IMR-90 (cell line): ENCODE data around the gene SAFB2. TPM values are rescaled to one million over a fixed set of nuclear protein-coding genes. Genes with fewer than 3 reads are reported as not detected.

Source experiments
- ATAC-seq: fragments of 200-7000 bp; cut with Tn5 transposase; 2 replicates; pipeline ENCODE4 v1.9.1; 2020; ENCODE audit warnings: low read depth, mild to moderate bottlenecking, moderate library complexity
- BruUV-seq: library from RNA; stranded (reverse); fragments of 400-500 nt; replicated peaks from 2 replicates; lab custom pipeline; 2021; lab: Mats Ljungman, UMichigan
- CTCF ChIA-PET: fragments of 300-600 bp; formaldehyde crosslinking; extraction: SDS; loops from one replicate; lab custom pipeline; 2021; ENCODE audit warnings: antibody characterized with exemption; lab: Yijun Ruan, JAX
- POLR2A ChIA-PET: fragments of 300-600 bp; sonication (Branson Sonifier 250); formaldehyde crosslinking; loops from one replicate; lab custom pipeline; 2022; ENCODE audit warnings: antibody characterized with exemption; ENCODE audit not compliant: unreplicated experiment; lab: Charles Lee
- DNase-seq: peaks from one replicate; pipeline ENCODE4 v3.0.0; 2013
- H2AFZ ChIP-seq: replicated peaks from 2 replicates; pipeline ENCODE3; 2013; ENCODE audit warnings: low read length, mild to moderate bottlenecking; ENCODE audit not compliant: poor library complexity
- H2AK5ac ChIP-seq: 2 replicates; pipeline ENCODE4 v1.6.1; 2013; ENCODE audit warnings: low read depth, low read length, inconsistent platforms
- H2AK9ac ChIP-seq: replicated peaks from 2 replicates; pipeline ENCODE3; 2013; ENCODE audit warnings: mild to moderate bottlenecking, low read depth, low read length, moderate library complexity; ENCODE audit not compliant: poor library complexity
- H2BK120ac ChIP-seq: 2 replicates; pipeline ENCODE4 v1.6.1; 2013; ENCODE audit warnings: low read depth, low read length, inconsistent platforms
- H2BK15ac ChIP-seq: 3 replicates; pipeline ENCODE4 v1.6.1; 2013; ENCODE audit warnings: low read depth, low read length, inconsistent platforms
- H2BK20ac ChIP-seq: 2 replicates; pipeline ENCODE4 v1.6.1; 2013; ENCODE audit warnings: low read depth, mild to moderate bottlenecking, inconsistent platforms, low read length, moderate library complexity
- H2BK5ac ChIP-seq: 2 replicates; pipeline ENCODE4 v1.6.1; 2013; ENCODE audit warnings: mild to moderate bottlenecking, low read depth, low read length, inconsistent platforms; ENCODE audit not compliant: poor library complexity, severe bottlenecking
- H3K14ac ChIP-seq: replicated peaks from 2 replicates; pipeline ENCODE4 v1.6.1; 2013; ENCODE audit warnings: low read depth, low read length, inconsistent platforms
- H3K18ac ChIP-seq: 2 replicates; pipeline ENCODE4 v1.6.1; 2013; ENCODE audit warnings: low read depth, low read length, control low read depth
- H3K23ac ChIP-seq: 2 replicates; pipeline ENCODE4 v1.6.1; 2013; ENCODE audit warnings: low read depth, low read length, inconsistent platforms
- H3K27ac ChIP-seq: 2 replicates; pipeline ENCODE4 v1.5.1; 2013; ENCODE audit warnings: mild to moderate bottlenecking, control low read depth, low read length; ENCODE audit not compliant: insufficient read depth
- H3K27me3 ChIP-seq: 2 replicates; pipeline ENCODE4 v1.6.1; 2013; ENCODE audit warnings: low read length; ENCODE audit not compliant: control insufficient read depth, insufficient read depth
- H3K36me3 ChIP-seq: 2 replicates; pipeline ENCODE4 v1.6.1; 2013; ENCODE audit warnings: low read length, mixed read lengths; ENCODE audit not compliant: control insufficient read depth, insufficient read depth
- H3K4ac ChIP-seq: 2 replicates; pipeline ENCODE4 v1.6.1; 2013; ENCODE audit warnings: low read depth, low read length, inconsistent platforms
- H3K4me1 ChIP-seq: 2 replicates; pipeline ENCODE4 v1.6.1; 2013; ENCODE audit warnings: low read length, mixed read lengths; ENCODE audit not compliant: control insufficient read depth, insufficient read depth
- H3K4me2 ChIP-seq: 2 replicates; pipeline ENCODE4 v1.6.1; 2013; ENCODE audit warnings: low read depth, mild to moderate bottlenecking, control low read depth, low read length, moderate library complexity
- H3K4me3 ChIP-seq: 2 replicates; pipeline ENCODE4 v1.5.1; 2013; ENCODE audit warnings: low read depth, mild to moderate bottlenecking, control low read depth, low read length, moderate library complexity; ENCODE audit not compliant: insufficient read depth
- H3K56ac ChIP-seq: 2 replicates; pipeline ENCODE4 v1.6.1; 2013; ENCODE audit warnings: low read length, inconsistent platforms; ENCODE audit not compliant: insufficient read depth; ENCODE audit errors: extremely low read depth
- H3K79me1 ChIP-seq, 2 experiments: 2 replicates each; pipeline ENCODE4 v1.6.1; 2013; ENCODE audit warnings: low read length in 2 of 2, inconsistent platforms in 1 of 2, low read depth in 1 of 2
- H3K9ac ChIP-seq: 2 replicates; pipeline ENCODE4 v1.6.1; 2013; ENCODE audit warnings: low read depth, low read length, control low read depth
- H3K9me1 ChIP-seq: 2 replicates; pipeline ENCODE4 v1.6.1; 2013; ENCODE audit warnings: low read length, inconsistent platforms; ENCODE audit not compliant: insufficient read depth
- H3K9me3 ChIP-seq: 2 replicates; pipeline ENCODE4 v1.6.1; 2013; ENCODE audit warnings: low read length; ENCODE audit not compliant: control insufficient read depth, insufficient read depth
- H4K20me1 ChIP-seq: 2 replicates; pipeline ENCODE4 v1.6.1; 2013; ENCODE audit warnings: low read length, inconsistent platforms; ENCODE audit not compliant: insufficient read depth
- H4K5ac ChIP-seq: 2 replicates; pipeline ENCODE4 v1.6.1; 2013; ENCODE audit warnings: mild to moderate bottlenecking, low read depth, low read length, control low read depth
- H4K8ac ChIP-seq, 2 experiments: 2 replicates each; pipeline ENCODE4 v1.6.1; 2013; ENCODE audit warnings: low read depth in 2 of 2, low read length in 2 of 2, control low read depth in 1 of 2, inconsistent platforms in 1 of 2
- H4K91ac ChIP-seq: 2 replicates; pipeline ENCODE4 v1.6.1; 2013; ENCODE audit warnings: low read depth, low read length, inconsistent platforms; ENCODE audit not compliant: insufficient read depth
- CEBPB ChIP-seq: IDR thresholded peaks from 2 replicates; pipeline ENCODE4 v1.6.1; 2012; ENCODE audit warnings: low read depth, low read length, improper control_type of control experiment
- CHD1 ChIP-seq: IDR thresholded peaks from 2 replicates; pipeline ENCODE4 v1.6.1; 2012; ENCODE audit warnings: low read depth, low read length, improper control_type of control experiment
- CTCF ChIP-seq: conservative IDR thresholded peaks from 2 replicates; pipeline ENCODE4 v1.5.1; 2012; ENCODE audit warnings: mild to moderate bottlenecking, low read depth, low read length, improper control_type of control experiment
- FOS ChIP-seq: fragments of 150-350 bp; IDR thresholded peaks from 2 replicates; pipeline ENCODE4 v1.6.1; 2016; ENCODE audit warnings: low read depth, low read length
- MAZ ChIP-seq: IDR thresholded peaks from 2 replicates; pipeline ENCODE4 v1.6.1; 2012; ENCODE audit warnings: low read depth, mild to moderate bottlenecking, low read length, improper control_type of control experiment, moderate library complexity, borderline replicate concordance
- MXI1 ChIP-seq: IDR thresholded peaks from 2 replicates; pipeline ENCODE4 v1.6.1; 2012; ENCODE audit warnings: low read depth, mild to moderate bottlenecking, low read length, moderate library complexity, borderline replicate concordance
- NFE2L2 ChIP-seq: fragments of 150-350 bp; IDR thresholded peaks from 2 replicates; pipeline ENCODE4 v1.6.1; 2016; ENCODE audit warnings: low read depth, mild to moderate bottlenecking, low read length
- POLR2A ChIP-seq: IDR thresholded peaks from 2 replicates; pipeline ENCODE4 v1.6.1; 2012; ENCODE audit warnings: mild to moderate bottlenecking, low read depth, low read length
- RAD21 ChIP-seq: IDR thresholded peaks from 2 replicates; pipeline ENCODE4 v1.6.1; 2012; ENCODE audit warnings: low read length, improper control_type of control experiment
- RCOR1 ChIP-seq: IDR thresholded peaks from 2 replicates; pipeline ENCODE4 v1.6.1; 2012; ENCODE audit warnings: mild to moderate bottlenecking, low read length, improper control_type of control experiment; ENCODE audit not compliant: insufficient replicate concordance
- RFX5 ChIP-seq: IDR thresholded peaks from 2 replicates; pipeline ENCODE4 v1.8.0; 2012; ENCODE audit warnings: low read depth, mild to moderate bottlenecking, low read length, moderate library complexity
- SMC3 ChIP-seq: fragments of 150-350 bp; IDR thresholded peaks from 2 replicates; pipeline ENCODE4 v1.6.1; 2016; ENCODE audit warnings: low read depth, mild to moderate bottlenecking, antibody characterized with exemption, low read length, moderate library complexity
- WGBS, 2 experiments: methylation state at CpG; one replicate each; pipeline versions ENCODE4 v1.1.5 to v1.1.7; 2013; ENCODE audit warnings: missing lambda C conversion rate in 2 of 2; ENCODE audit not compliant: insufficient read length in 1 of 2; ENCODE audit errors: extremely low coverage in 2 of 2; 5-methylcytosine and 5-hydroxymethylcytosine counted together
- dilution Hi-C: fragments of 300-500 bp; cut with HindIII; formaldehyde crosslinking; loops from one replicate; pipeline ENCODE4 v1.14.3; 2018; ENCODE audit warnings: low sequenced_read_pairs; ENCODE audit not compliant: unreplicated experiment
- in situ Hi-C: fragments of 300-500 bp; cut with MboI; formaldehyde crosslinking; loops from 3 replicates; pipeline ENCODE4 v1.14.3; 2019; ENCODE audit warnings: low sequenced_read_pairs, inconsistent platforms, mixed read lengths
- intact Hi-C: fragments of 100-400 bp; cut with micrococcal nuclease; formaldehyde crosslinking; loops from 2 replicates; pipeline ENCODE4 v1.10.0; 2022
- polyA plus RNA-seq, 3 experiments: library from polyadenylated mRNA; depleted of rRNA; stranded (reverse); fragments of >200 nt; gene quantifications; 2 replicates each; pipeline ENCODE4 v1.2.3, GENCODE V29; 2012; ENCODE audit warnings: low replicate concordance in 1 of 3
- total RNA-seq: library from RNA; depleted of rRNA; stranded (reverse); fragments of >200 nt; gene quantifications from 2 replicates; pipeline ENCODE4 v1.2.3, GENCODE V29; 2012
- TF ChIP-seq, protein P1 (sequence below): fragments of 150-350 bp; IDR thresholded peaks from 2 replicates; pipeline ENCODE4 v1.6.1; 2017; ENCODE audit warnings: mild to moderate bottlenecking, antibody characterized with exemption, low read length, low read depth
- TF ChIP-seq, protein P2 (sequence below): fragments of 150-350 bp; IDR thresholded peaks from 2 replicates; pipeline ENCODE4 v1.6.1; 2016; ENCODE audit warnings: low read depth, mild to moderate bottlenecking, low read length, moderate library complexity, borderline replicate concordance

The SAFB2 gene
- total and polyA plus RNA-seq, 2 of the 4 experiments (the other 2 are of a cell fraction): 11.8 to 26.2 TPM

- no peak overlapping the region for H3K56ac ChIP-seq
- no peak overlapping the region for H3K27ac ChIP-seq
- no peak overlapping the region for H2AK9ac ChIP-seq
- ChIA-PET POLR2A (no interaction called here), CTCF (no interaction called here)
- 95% methylated on average over 4 of the region's 24 CpGs; no CpG with 5 or more reads in 1 of the 2 experiments for WGBS, 2 experiments
- BruUV-seq: no TSS peak
- TF ChIP-seq MXI1 (no peak), CTCF (no peak), RCOR1 (no peak), NFE2L2 (no peak), CEBPB (no peak), FOS (no peak), RAD21 (no peak), SMC3 (no peak), CHD1 (no peak), POLR2A (no peak), MAZ (no peak), RFX5 (no peak)
- TF ChIP-seq, protein P1, sequence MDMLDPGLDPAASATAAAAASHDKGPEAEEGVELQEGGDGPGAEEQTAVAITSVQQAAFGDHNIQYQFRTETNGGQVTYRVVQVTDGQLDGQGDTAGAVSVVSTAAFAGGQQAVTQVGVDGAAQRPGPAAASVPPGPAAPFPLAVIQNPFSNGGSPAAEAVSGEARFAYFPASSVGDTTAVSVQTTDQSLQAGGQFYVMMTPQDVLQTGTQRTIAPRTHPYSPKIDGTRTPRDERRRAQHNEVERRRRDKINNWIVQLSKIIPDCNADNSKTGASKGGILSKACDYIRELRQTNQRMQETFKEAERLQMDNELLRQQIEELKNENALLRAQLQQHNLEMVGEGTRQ: no peak
- TF ChIP-seq, protein P2, sequence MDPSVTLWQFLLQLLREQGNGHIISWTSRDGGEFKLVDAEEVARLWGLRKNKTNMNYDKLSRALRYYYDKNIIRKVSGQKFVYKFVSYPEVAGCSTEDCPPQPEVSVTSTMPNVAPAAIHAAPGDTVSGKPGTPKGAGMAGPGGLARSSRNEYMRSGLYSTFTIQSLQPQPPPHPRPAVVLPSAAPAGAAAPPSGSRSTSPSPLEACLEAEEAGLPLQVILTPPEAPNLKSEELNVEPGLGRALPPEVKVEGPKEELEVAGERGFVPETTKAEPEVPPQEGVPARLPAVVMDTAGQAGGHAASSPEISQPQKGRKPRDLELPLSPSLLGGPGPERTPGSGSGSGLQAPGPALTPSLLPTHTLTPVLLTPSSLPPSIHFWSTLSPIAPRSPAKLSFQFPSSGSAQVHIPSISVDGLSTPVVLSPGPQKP: no peak
- H3K18ac ChIP-seq: no peak overlapping the region
- no peaks in the 10 kb centered on the region for H3K9me3 ChIP-seq
- no peak for ATAC-seq
- no peak overlapping the region for H3K4ac ChIP-seq
- H2BK120ac ChIP-seq: no peak overlapping the region
- H3K9me1 ChIP-seq: no peaks in the 10 kb centered on the region
- no peak overlapping the region for H3K4me3 ChIP-seq
- peaks cover 4% of the 10 kb centered on the region for H4K20me1 ChIP-seq
- intact Hi-C loops: no loop called here
- no peaks in the 10 kb centered on the region for H3K4me1 ChIP-seq
- no peak overlapping the region for H2AK5ac ChIP-seq
- peaks cover 88% of the 10 kb centered on the region for H3K36me3 ChIP-seq
- H3K14ac ChIP-seq: no peak overlapping the region
- no peak overlapping the region for H3K4me2 ChIP-seq
- in situ Hi-C loops: no loop called here
- no peaks in the 10 kb centered on the region for H3K27me3 ChIP-seq
- H2BK5ac ChIP-seq: no peak overlapping the region
- H4K8ac ChIP-seq: no peak overlapping the region
- no peak overlapping the region for H3K23ac ChIP-seq
- no peak for DNase-seq
- H2BK20ac ChIP-seq: no peak overlapping the region
- no peak overlapping the region for H3K9ac ChIP-seq
- H3K79me1 ChIP-seq: peaks cover 9 to 22% of the 10 kb centered on the region in 2 experiments; a peak in 3 of 4 replicates
- no peak overlapping the region for H4K5ac ChIP-seq
- H2BK15ac ChIP-seq: no peak overlapping the region
- no peak overlapping the region for H2AFZ ChIP-seq
- H4K91ac ChIP-seq: no peak overlapping the region
- dilution Hi-C loops: no loop called here
Measured at GRCh38 chr19:5592531-5593342, 29.8 kb downstream of the SAFB2 start.
